ENCODE measurements around the gene FANCC. TPM values are rescaled to one million over a fixed set of nuclear protein-coding genes. Genes with fewer than 3 reads are reported as not detected.

The FANCC gene
- total RNA-seq, 4 donors from 2014 or later: 2.2 to 9.3 (median 6.5) TPM

- Histone ChIP-seq H3K4me3 (no peak overlapping the region), H3K9me3 (no peaks in the 10 kb centered on the region), H3K36me3 (no peaks in the 10 kb centered on the region), H3K27me3 (no peaks in the 10 kb centered on the region), H3K27ac (peak overlapping the region in 3 of 4 donors; percentile 43 to 45 (median 44)), H3K4me1 (peaks cover 0 to 14% (median 4%) of the 10 kb centered on the region in 3 donors)
- WGBS, 2 donors: 49 to 62% methylated on average over 7 of the region's 7 CpGs
- TF ChIP-seq POLR2A (IDR thresholded peaks at IDR 0.05) (no peak), CTCF (IDR thresholded peaks at IDR 0.05) (no peak)
- no peak for DNase-seq
- intact Hi-C loops (cut with DNase I): no loop called here
Observed at GRCh38 chr9:95157481-95158151, 159.9 kb downstream of the FANCC start.

GRCh38 chr9:95156074-95156473 lies 161.4 kb downstream of the FANCC start:
- Histone ChIP-seq H3K36me3 (no peaks in the 10 kb centered on the region), H3K4me3 (no peak overlapping the region), H3K9me3 (no peaks in the 10 kb centered on the region), H3K27ac (no peak overlapping the region), H3K27me3 (no peaks in the 10 kb centered on the region), H3K4me1 (peaks cover 0 to 14% (median 4%) of the 10 kb centered on the region in 3 donors)
- 82 to 86% methylated on average over 2 of the region's 2 CpGs for WGBS, 2 donors
- DNase-seq: no peak
- TF ChIP-seq POLR2A (IDR thresholded peaks at IDR 0.05): no peak
- TF ChIP-seq CTCF (IDR thresholded peaks at IDR 0.05): no peak
- intact Hi-C loops (cut with DNase I): no loop called here

GRCh38 chr9:95155220-95155619 lies 162.3 kb downstream of the FANCC start:
- no peak overlapping the region for H3K27ac ChIP-seq
- no peak for DNase-seq
- H3K27me3 ChIP-seq: no peaks in the 10 kb centered on the region
- no peak overlapping the region for H3K4me3 ChIP-seq
- intact Hi-C loops (cut with DNase I): no loop called here
- H3K36me3 ChIP-seq: no peaks in the 10 kb centered on the region
- peaks cover 0 to 14% (median 4%) of the 10 kb centered on the region in 3 donors for H3K4me1 ChIP-seq
- no peaks in the 10 kb centered on the region for H3K9me3 ChIP-seq
- WGBS, 2 donors: 57 to 69% methylated on average over 1 to 3 of the region's 3 CpGs
- no peak for TF ChIP-seq POLR2A (IDR thresholded peaks at IDR 0.05)
- no peak for TF ChIP-seq CTCF (IDR thresholded peaks at IDR 0.05)

GRCh38 chr9:95150903-95151302 lies 166.6 kb downstream of the FANCC start:
- Histone ChIP-seq H3K36me3 (no peaks in the 10 kb centered on the region), H3K9me3 (no peaks in the 10 kb centered on the region), H3K4me3 (no peak overlapping the region), H3K4me1 (no peaks in the 10 kb centered on the region), H3K27ac (no peak overlapping the region), H3K27me3 (no peaks in the 10 kb centered on the region)
- intact Hi-C loops (cut with DNase I): no loop called here
- 92 to 95% methylated on average over 7 of the region's 7 CpGs for WGBS, 2 donors
- no peak for DNase-seq
- TF ChIP-seq POLR2A (IDR thresholded peaks at IDR 0.05): no peak
- TF ChIP-seq CTCF (IDR thresholded peaks at IDR 0.05): no peak

GRCh38 chr9:95148208-95148520 lies 169.3 kb downstream of the FANCC start:
- Histone ChIP-seq H3K27ac (no peak overlapping the region), H3K4me1 (peaks cover 0 to 13% (median 0%) of the 10 kb centered on the region in 3 donors), H3K9me3 (no peaks in the 10 kb centered on the region), H3K36me3 (no peaks in the 10 kb centered on the region), H3K4me3 (no peak overlapping the region), H3K27me3 (no peaks in the 10 kb centered on the region)
- intact Hi-C loops (cut with DNase I): no loop called here
- 78 to 80% methylated on average over 2 of the region's 2 CpGs for WGBS, 2 donors
- DNase-seq: no peak
- TF ChIP-seq POLR2A (IDR thresholded peaks at IDR 0.05) (no peak), CTCF (IDR thresholded peaks at IDR 0.05) (no peak)
